Activated naive CD8-positive, alpha-beta T cell (primary cell): ENCODE data around the gene APOO.

Experiments
- H3K27ac Mint-ChIP-seq: one replicate; pipeline ENCODE4 v1.8.0; 2021; ENCODE audit warnings: mixed read lengths
- H3K27me3 Mint-ChIP-seq: one replicate; pipeline ENCODE4 v1.8.0; 2021; ENCODE audit warnings: mixed read lengths
- H3K36me3 Mint-ChIP-seq: one replicate; pipeline ENCODE4 v1.8.0; 2021; ENCODE audit warnings: mixed read lengths
- H3K4me1 Mint-ChIP-seq: one replicate; pipeline ENCODE4 v1.8.0; 2021; ENCODE audit warnings: low read depth, mixed read lengths
- H3K4me3 Mint-ChIP-seq: one replicate; pipeline ENCODE4 v1.8.0; 2021; ENCODE audit warnings: mild to moderate bottlenecking, mixed read lengths
- H3K9me3 Mint-ChIP-seq: one replicate; pipeline ENCODE4 v1.8.0; 2021; ENCODE audit warnings: low read depth, mixed read lengths

The APOO gene

DNA sequence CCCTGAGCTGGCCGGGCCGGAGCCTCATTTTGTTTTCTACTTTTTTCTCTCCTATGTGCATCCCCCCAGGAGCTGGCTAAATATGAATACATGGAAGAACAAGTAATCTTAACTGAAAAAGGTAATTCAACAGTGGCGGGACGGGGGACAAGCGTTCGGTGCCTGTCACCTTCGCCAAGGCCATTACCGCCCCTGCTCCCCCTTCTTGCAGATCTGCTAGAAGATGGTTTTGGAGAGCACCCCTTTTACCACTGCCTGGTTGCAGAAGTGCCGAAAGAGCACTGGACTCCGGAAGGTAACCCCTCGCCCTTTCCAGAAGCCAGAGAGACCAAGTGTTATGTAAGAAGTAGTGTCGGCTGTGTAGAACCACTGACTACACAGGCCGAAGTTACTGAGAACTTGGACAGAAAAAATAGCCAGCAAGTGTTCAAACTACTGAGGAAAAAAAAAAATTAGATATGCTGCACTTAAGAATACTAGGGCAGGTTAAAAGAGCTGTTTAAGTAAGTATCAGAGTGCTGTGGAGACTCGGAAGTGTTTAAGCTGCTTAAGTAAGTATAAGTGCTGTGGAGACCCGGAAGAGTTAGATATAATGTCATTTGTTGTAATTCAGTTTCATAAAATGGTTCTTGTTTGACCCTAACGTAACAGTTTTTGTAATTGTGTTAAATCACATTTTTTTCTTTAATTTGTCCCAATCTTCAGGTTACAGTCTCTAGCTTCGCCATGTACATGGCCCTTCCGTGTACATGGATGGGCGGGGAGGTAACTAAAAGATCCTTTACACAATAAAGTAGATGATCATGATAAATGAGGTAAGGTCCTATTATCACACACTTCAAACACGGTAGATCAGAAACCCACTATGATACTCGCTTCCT lies 123.9 kb downstream of the APOO start:
- Mint-ChIP-seq H3K27ac (peak overlapping the region; percentile 86), H3K4me1 (peaks cover 38% of the 10 kb centered on the region), H3K4me3 (peak overlapping the region; percentile 94), H3K27me3 (no peaks in the 10 kb centered on the region), H3K36me3 (peaks cover 4% of the 10 kb centered on the region), H3K9me3 (no peaks in the 10 kb centered on the region)
